Fibroblast of the aortic adventitia (primary cell): Measurements from ENCODE around the gene SYT1. TPM values are rescaled to one million over a fixed set of nuclear protein-coding genes. Genes with fewer than 3 reads are reported as not detected.

Source experiments
- DNase-seq: peaks from one replicate; pipeline ENCODE4 v3.0.0-alpha.2; 2010; ENCODE audit warnings: low read depth
- H3K4me3 ChIP-seq: 2 replicates; pipeline ENCODE4 v1.5.1; 2011; ENCODE audit warnings: low read depth, mild to moderate bottlenecking, control low read depth, low read length, moderate library complexity
- CTCF ChIP-seq: IDR thresholded peaks from 2 replicates; pipeline ENCODE4 v1.5.1; 2011; ENCODE audit warnings: mild to moderate bottlenecking, low read length, control low read depth, inconsistent platforms; ENCODE audit not compliant: insufficient read depth
- total RNA-seq: library from RNA; depleted of rRNA; stranded (reverse); fragments of >200 nt; gene quantifications from 2 replicates; pipeline ENCODE4 v1.2.3, GENCODE V29; 2012; ENCODE audit warnings: low replicate concordance

SYT1 gene
- total RNA-seq, 1 donor = 43.3 TPM

GRCh38 chr12:78871566-78871965, 7.0 kb downstream of the SYT1 start:
- no peak for TF ChIP-seq CTCF
- DNase-seq = peak; percentile 53
- H3K4me3 ChIP-seq = no peak overlapping the region

- TF ChIP-seq CTCF = no peak
- no peak for DNase-seq
Measured at GRCh38 chr12:78878459-78878858, 13.9 kb downstream of the SYT1 start.

GRCh38 chr12:78878866-78879265, 14.3 kb downstream of the SYT1 start:
- H3K4me3 ChIP-seq = no peak overlapping the region
- no peak for TF ChIP-seq CTCF
- no peak for DNase-seq

More at GRCh38 chr12:78878459-78878858, 13.9 kb downstream of the SYT1 start:
- H3K4me3 ChIP-seq = no peak overlapping the region

GRCh38 chr12:78880078-78880477, 15.5 kb downstream of the SYT1 start:
- peak; percentile 39 for DNase-seq
- H3K4me3 ChIP-seq = no peak overlapping the region
- TF ChIP-seq CTCF = no peak

- DNase-seq = no peak
- TF ChIP-seq CTCF = no peak
- H3K4me3 ChIP-seq = no peak overlapping the region
Measured at GRCh38 chr12:78881685-78882084, 17.1 kb downstream of the SYT1 start.

- no peak for TF ChIP-seq CTCF
- DNase-seq = no peak
Measured at GRCh38 chr12:78885466-78885865, 20.9 kb downstream of the SYT1 start.

GRCh38 chr12:78886719-78887407, 22.3 kb downstream of the SYT1 start:
- DNase-seq = peak; percentile 98
- TF ChIP-seq CTCF = no peak
- H3K4me3 ChIP-seq = peak overlapping the region; percentile 29

More at GRCh38 chr12:78885466-78885865, 20.9 kb downstream of the SYT1 start:
- H3K4me3 ChIP-seq = no peak overlapping the region
